Measurements from ENCODE around the gene TSKS. TPM values are rescaled to one million over a fixed set of nuclear protein-coding genes. Genes with fewer than 3 reads are reported as not detected.
A peak's percentile ranks its signal among the peaks of the same experiment; 100 is the strongest.

TSKS gene
- total RNA-seq, 2 experiments from 2014 or later = 0.50 to 0.81 TPM

- H3K9me3 Mint-ChIP-seq = peaks cover 2% of the 10 kb centered on the region
- TF ChIP-seq CTCF (IDR thresholded peaks at IDR 0.05) = no peak
- intact Hi-C loops (cut with micrococcal nuclease) = no loop called here
- CTCF ChIA-PET = interaction anchor here (1.5 kb wide), 1 partner anchor 35 kb away, joined by 4 read pairs; no protein-coding TSS in a partner anchor
- no peak for DNase-seq
- no peak overlapping the region for H3K27ac Mint-ChIP-seq
- POLR2A ChIA-PET = interaction anchor here (0.6 kb wide), 1 partner anchor 19 kb away, joined by 3 read pairs; no protein-coding TSS in a partner anchor
- H3K27me3 Mint-ChIP-seq = no peaks in the 10 kb centered on the region
- peaks cover 1% of the 10 kb centered on the region for H3K36me3 Mint-ChIP-seq (ENCODE audit: low read depth)
- no peak overlapping the region for H3K4me3 Mint-ChIP-seq
- H3K4me1 Mint-ChIP-seq (ENCODE audit: low read depth) = no peaks in the 10 kb centered on the region
- no peak for ATAC-seq
These were observed 10.4 kb downstream of the TSKS start for GRCh38 chr19:49752701-49753100.

GRCh38 chr19:49749771-49750170 lies 13.3 kb downstream of the TSKS start:
- Mint-ChIP-seq H3K27ac (no peak overlapping the region), H3K9me3 (no peaks in the 10 kb centered on the region), H3K27me3 (no peaks in the 10 kb centered on the region), H3K36me3 (ENCODE audit: low read depth) (no peaks in the 10 kb centered on the region), H3K4me3 (no peak overlapping the region), H3K4me1 (ENCODE audit: low read depth) (no peaks in the 10 kb centered on the region)
- ChIA-PET CTCF (no interaction called here), POLR2A (no interaction called here)
- intact Hi-C loops (cut with micrococcal nuclease) = no loop called here
- DNase-seq (no peak), ATAC-seq (no peak)
- TF ChIP-seq CTCF (IDR thresholded peaks at IDR 0.05) = no peak

GRCh38 chr19:49749055-49749716 lies 13.9 kb downstream of the TSKS start:
- TF ChIP-seq CTCF (IDR thresholded peaks at IDR 0.05) = no peak
- ChIA-PET POLR2A (interaction anchor here (0.5 kb wide), 1 partner anchor 167 kb away, joined by 3 read pairs; no protein-coding TSS in a partner anchor), CTCF (interaction anchor here (0.7 kb wide), 1 partner anchor 10 kb away, joined by 3 read pairs; no protein-coding TSS in a partner anchor)
- Mint-ChIP-seq H3K27ac (no peak overlapping the region), H3K36me3 (ENCODE audit: low read depth) (no peaks in the 10 kb centered on the region), H3K4me1 (ENCODE audit: low read depth) (no peaks in the 10 kb centered on the region), H3K27me3 (no peaks in the 10 kb centered on the region), H3K9me3 (no peaks in the 10 kb centered on the region), H3K4me3 (no peak overlapping the region)
- intact Hi-C loops (cut with micrococcal nuclease) = no loop called here
- DNase-seq = no peak
- ATAC-seq = peak; percentile 40

- ATAC-seq (peak; percentile 93), DNase-seq (peak; percentile 80)
- Mint-ChIP-seq H3K4me1 (ENCODE audit: low read depth) (no peaks in the 10 kb centered on the region), H3K9me3 (no peaks in the 10 kb centered on the region), H3K4me3 (no peak overlapping the region), H3K27me3 (no peaks in the 10 kb centered on the region), H3K27ac (no peak overlapping the region), H3K36me3 (ENCODE audit: low read depth) (no peaks in the 10 kb centered on the region)
- CTCF ChIA-PET = interaction anchor here (0.7 to 0.9 kb wide), 2 partner anchors 14 to 29 kb away, joined by 3 to 4 read pairs; no protein-coding TSS in a partner anchor
- TF ChIP-seq CTCF (IDR thresholded peaks at IDR 0.05) = no peak
- POLR2A ChIA-PET = no interaction called here
- intact Hi-C loops (cut with micrococcal nuclease) = no loop called here
These were observed 16.7 kb downstream of the TSKS start for GRCh38 chr19:49746206-49746958.

- Mint-ChIP-seq H3K27me3 (no peaks in the 10 kb centered on the region), H3K9me3 (no peaks in the 10 kb centered on the region), H3K36me3 (ENCODE audit: low read depth) (no peaks in the 10 kb centered on the region), H3K4me3 (no peak overlapping the region), H3K4me1 (ENCODE audit: low read depth) (no peaks in the 10 kb centered on the region), H3K27ac (no peak overlapping the region)
- DNase-seq = no peak
- ChIA-PET CTCF (no interaction called here), POLR2A (no interaction called here)
- no peak for TF ChIP-seq CTCF (IDR thresholded peaks at IDR 0.05)
- no peak for ATAC-seq
- intact Hi-C loops (cut with micrococcal nuclease) = no loop called here
These were observed 18.1 kb downstream of the TSKS start for GRCh38 chr19:49744946-49745381.

All from activated CD8-positive, alpha-beta T cell treated with anti-CD3 and anti-CD28 coated beads for 36 hours (primary cell).